Measurements from ENCODE around the gene WNT7B.

The WNT7B gene

GRCh38 chr22:45996241-45997076 lies 19.5 kb upstream of the WNT7B start:
- FAIRE-seq (no peak), DNase-seq (ENCODE audit: insufficient read length, low spot score) (no peak)
- TF ChIP-seq POLR2A (IDR thresholded peaks at IDR 0.05; ENCODE audit: low read depth, low read length), result no peak; the same call in 1 of the 2 replicates

GRCh38 chr22:45995405-45996101 lies 18.6 kb upstream of the WNT7B start:
- DNase-seq (ENCODE audit: insufficient read length, low spot score) (no peak), FAIRE-seq (no peak)
- no peak for TF ChIP-seq POLR2A (IDR thresholded peaks at IDR 0.05; ENCODE audit: low read depth, low read length)

GRCh38 chr22:45994491-45995404 lies 17.8 kb upstream of the WNT7B start:
- DNase-seq (ENCODE audit: insufficient read length, low spot score) (no peak), FAIRE-seq (no peak)
- TF ChIP-seq POLR2A (IDR thresholded peaks at IDR 0.05; ENCODE audit: low read depth, low read length), result no peak

- TF ChIP-seq POLR2A (IDR thresholded peaks at IDR 0.05; ENCODE audit: low read depth, low read length), result no peak
- no peak for FAIRE-seq
- no peak for DNase-seq (ENCODE audit: insufficient read length, low spot score)
Observed at GRCh38 chr22:45993841-45994240, 16.9 kb upstream of the WNT7B start.

GRCh38 chr22:45993143-45993692 lies 16.3 kb upstream of the WNT7B start:
- FAIRE-seq (no peak), DNase-seq (ENCODE audit: insufficient read length, low spot score) (no peak)
- no peak for TF ChIP-seq POLR2A (IDR thresholded peaks at IDR 0.05; ENCODE audit: low read depth, low read length)

GRCh38 chr22:45992737-45993136 lies 15.8 kb upstream of the WNT7B start:
- FAIRE-seq (no peak), DNase-seq (ENCODE audit: insufficient read length, low spot score) (no peak)
- TF ChIP-seq POLR2A (IDR thresholded peaks at IDR 0.05; ENCODE audit: low read depth, low read length), result no peak

GRCh38 chr22:45991098-45991497 lies 14.1 kb upstream of the WNT7B start:
- TF ChIP-seq POLR2A (IDR thresholded peaks at IDR 0.05; ENCODE audit: low read depth, low read length), result no peak
- FAIRE-seq, result no peak
- DNase-seq (ENCODE audit: insufficient read length, low spot score), result no peak

GRCh38 chr22:45987136-45987861 lies 10.3 kb upstream of the WNT7B start:
- no peak for TF ChIP-seq POLR2A (IDR thresholded peaks at IDR 0.05; ENCODE audit: low read depth, low read length)
- no peak for FAIRE-seq

GRCh38 chr22:45984316-45984916 lies 7.5 kb upstream of the WNT7B start:
- no peak for FAIRE-seq
- TF ChIP-seq POLR2A (IDR thresholded peaks at IDR 0.05; ENCODE audit: low read depth, low read length), result no peak
- DNase-seq (ENCODE audit: insufficient read length, low spot score), result no peak

More at GRCh38 chr22:45987136-45987861, 10.3 kb upstream of the WNT7B start:
- no peak for DNase-seq (ENCODE audit: insufficient read length, low spot score)

- DNase-seq (ENCODE audit: insufficient read length, low spot score) (no peak), FAIRE-seq (no peak)
- TF ChIP-seq POLR2A (IDR thresholded peaks at IDR 0.05; ENCODE audit: low read depth, low read length), result no peak
Observed at GRCh38 chr22:45983797-45984196, 6.8 kb upstream of the WNT7B start.

- no peak for FAIRE-seq
Observed at GRCh38 chr22:45980761-45981160, 3.8 kb upstream of the WNT7B start.

GRCh38 chr22:45980268-45980570 lies 3.3 kb upstream of the WNT7B start:
- no peak for FAIRE-seq
- no peak for TF ChIP-seq POLR2A (IDR thresholded peaks at IDR 0.05; ENCODE audit: low read depth, low read length)
- no peak for DNase-seq (ENCODE audit: insufficient read length, low spot score)

More at GRCh38 chr22:45980761-45981160, 3.8 kb upstream of the WNT7B start:
- no peak for DNase-seq (ENCODE audit: insufficient read length, low spot score)
- TF ChIP-seq POLR2A (IDR thresholded peaks at IDR 0.05; ENCODE audit: low read depth, low read length), result no peak

- TF ChIP-seq POLR2A (IDR thresholded peaks at IDR 0.05; ENCODE audit: low read depth, low read length), result no peak
- DNase-seq (ENCODE audit: insufficient read length, low spot score) (no peak), FAIRE-seq (no peak)
Observed at GRCh38 chr22:45978275-45978713, 1.3 kb upstream of the WNT7B start.

All from H54 (cell line).